Neural progenitor cell (in vitro differentiated cells): ENCODE measurements around the gene GSTM3.

ENCODE experiments used
- CTCF ChIP-seq: fragments of 200-600 bp; sonication (generic); IDR thresholded peaks from 2 replicates; pipeline ENCODE4 v1.5.1; 2017; ENCODE audit warnings: antibody characterized with exemption, mild to moderate bottlenecking
- EZH2phosphoT487 ChIP-seq: fragments of 200-600 bp; sonication (generic); IDR thresholded peaks from 2 replicates; pipeline ENCODE4 v1.6.1; 2017; ENCODE audit warnings: antibody characterized with exemption

GRCh38 chr1:109705411-109705810, 35.4 kb downstream of the GSTM3 start:
- TF ChIP-seq CTCF (no peak), EZH2phosphoT487 (no peak)
